Keratinocyte (primary cell): ENCODE data around the gene LACTBL1. TPM values are rescaled to one million over a fixed set of nuclear protein-coding genes. Genes with fewer than 3 reads are reported as not detected.

ENCODE experiments used
- DNase-seq: peaks from one replicate; pipeline ENCODE4 v3.0.0-alpha.2; 2011; ENCODE audit warnings: low read depth, missing footprints, low spot score
- FAIRE-seq: peaks from 2 replicates; lab custom pipeline; 2011; peaks lifted over from hg19 to GRCh38; lab: Jason Lieb, UNC
- H2AFZ ChIP-seq: 2 replicates; pipeline ENCODE4 v1.6.0; 2012; ENCODE audit warnings: low read length, control low read depth, inconsistent platforms; ENCODE audit not compliant: control insufficient read depth
- H3K27ac ChIP-seq: 2 replicates; pipeline ENCODE4 v1.5.1; 2011; ENCODE audit warnings: low read length; ENCODE audit not compliant: control insufficient read depth, insufficient read depth
- H3K27me3 ChIP-seq: 3 replicates; pipeline ENCODE4 v1.6.0; 2011; ENCODE audit warnings: low read length; ENCODE audit not compliant: control insufficient read depth, insufficient read depth; ENCODE audit errors: extremely low read depth
- H3K36me3 ChIP-seq, 2 experiments: 2 replicates in 1 of 2; 3 replicates in 1 of 2; pipeline ENCODE4 v1.5.1; 2011; ENCODE audit warnings: low read length in 2 of 2, mild to moderate bottlenecking in 1 of 2; ENCODE audit not compliant: control insufficient read depth in 2 of 2, insufficient read depth in 2 of 2; ENCODE audit errors: extremely low read depth in 1 of 2
- H3K4me1 ChIP-seq: 3 replicates; pipeline ENCODE4 v1.5.1; 2011; ENCODE audit warnings: low read length; ENCODE audit not compliant: control insufficient read depth, insufficient read depth; ENCODE audit errors: extremely low read depth
- H3K4me2 ChIP-seq: 3 replicates; pipeline ENCODE4 v1.6.0; 2011; ENCODE audit warnings: low read depth, low read length; ENCODE audit not compliant: control insufficient read depth, insufficient read depth; ENCODE audit errors: extremely low read depth
- H3K4me3 ChIP-seq, 3 experiments: fragments of 200-600 bp in 1 of 3; sonication (generic) in 1 of 3; 2 replicates in 2 of 3; 3 replicates in 1 of 3; pipeline ENCODE4 v1.5.1; 2011 to 2016; ENCODE audit warnings: low read length in 3 of 3, mild to moderate bottlenecking in 3 of 3, control low read depth in 2 of 3, inconsistent platforms in 1 of 3, low read depth in 1 of 3, mixed read lengths in 1 of 3, mixed run types in 1 of 3, moderate library complexity in 1 of 3; ENCODE audit not compliant: control insufficient read depth in 2 of 3, insufficient read depth in 2 of 3; ENCODE audit errors: extremely low read depth in 1 of 3
- H3K79me2 ChIP-seq: 2 replicates; pipeline ENCODE4 v1.6.0; 2012; ENCODE audit warnings: low read length; ENCODE audit not compliant: control insufficient read depth, insufficient read depth
- H3K9ac ChIP-seq: 3 replicates; pipeline ENCODE4 v1.6.0; 2011; ENCODE audit warnings: low read length; ENCODE audit not compliant: control insufficient read depth, insufficient read depth; ENCODE audit errors: extremely low read depth
- H3K9me1 ChIP-seq: 3 replicates; pipeline ENCODE4 v1.6.0; 2011; ENCODE audit warnings: low read length; ENCODE audit not compliant: control insufficient read depth, insufficient read depth; ENCODE audit errors: extremely low read depth
- H3K9me3 ChIP-seq: 2 replicates; pipeline ENCODE4 v1.5.1; 2012; ENCODE audit warnings: low read depth, low read length; ENCODE audit not compliant: control insufficient read depth
- H4K20me1 ChIP-seq: 3 replicates; pipeline ENCODE4 v1.6.0; 2011; ENCODE audit warnings: low read length; ENCODE audit not compliant: control insufficient read depth, insufficient read depth; ENCODE audit errors: extremely low read depth
- EZH2 ChIP-seq: IDR thresholded peaks from one replicate; pipeline ENCODE4 v1.6.1; 2012; ENCODE audit warnings: inconsistent platforms, mild to moderate bottlenecking, low read length, moderate library complexity
- dilution Hi-C: fragments of 300-500 bp; cut with MboI; formaldehyde crosslinking; loops from one replicate; pipeline ENCODE4 v1.7.0; 2020; ENCODE audit warnings: low sequenced_read_pairs; ENCODE audit not compliant: extremely low pct_ligation_motif_present
- polyA plus RNA-seq, 5 experiments: library from polyadenylated mRNA; depleted of rRNA in 3 of 5; stranded (reverse) in 3 of 5; stranded (forward) in 1 of 5; unstranded in 1 of 5; fragments of >200 nt; gene quantifications; 1 replicate in 1 of 5; 2 replicates in 3 of 5; 3 replicates in 1 of 5; pipeline versions ENCODE4 v1.2.1 to v1.2.3, GENCODE V29; 2011 to 2012; ENCODE audit warnings: missing spikeins in 2 of 5, low read depth in 1 of 5, low replicate concordance in 1 of 5
- TF ChIP-seq, protein P1 (sequence below), 3 experiments: IDR thresholded peaks in 1 of 3; conservative IDR thresholded peaks in 1 of 3; optimal IDR thresholded peaks in 1 of 3; 2 replicates in 2 of 3; 3 replicates in 1 of 3; pipeline versions ENCODE3 to v1.5.1; 2011; ENCODE audit warnings: low read length in 3 of 3, mild to moderate bottlenecking in 3 of 3, moderate library complexity in 2 of 3, control low read depth in 1 of 3, inconsistent platforms in 1 of 3; ENCODE audit not compliant: insufficient read depth in 2 of 3; ENCODE audit errors: extremely low read depth in 1 of 3

LACTBL1 gene
- polyA plus RNA-seq, 1 donor (not counting 4 experiments of a cell fraction or from before 2014, with no cell fraction given), result not detected

DNA sequence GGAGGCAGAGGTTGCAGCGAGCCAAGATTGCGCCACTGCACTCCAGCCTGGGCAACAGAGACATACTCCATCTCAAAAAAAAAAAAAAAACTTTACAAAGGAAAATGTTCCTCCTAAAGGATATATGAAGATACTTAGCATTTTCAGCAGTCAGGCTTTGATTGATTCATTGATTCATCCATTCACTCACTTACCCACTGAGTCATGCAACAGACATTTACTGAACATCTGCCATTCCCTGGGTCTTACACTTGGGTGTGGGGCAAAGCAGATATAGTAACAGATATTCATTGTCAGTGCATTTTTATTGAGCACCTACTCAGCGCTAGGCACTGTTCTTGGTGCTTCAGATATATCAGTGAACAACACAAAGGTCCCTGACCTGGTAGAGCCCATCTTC lies 5.6 kb upstream of the LACTBL1 start:
- Histone ChIP-seq H3K4me1 (peaks cover 21% of the 10 kb centered on the region), H3K4me2 (no peak overlapping the region), H3K9me1 (no peaks in the 10 kb centered on the region), H4K20me1 (no peaks in the 10 kb centered on the region), H3K27me3 (no peaks in the 10 kb centered on the region), H3K4me3 (no peak overlapping the region), H3K27ac (peak overlapping the region; percentile 36), H3K36me3 (no peaks in the 10 kb centered on the region), H3K9me3 (no peaks in the 10 kb centered on the region), H3K79me2 (no peaks in the 10 kb centered on the region), H3K9ac (no peak overlapping the region), H2AFZ (no peak overlapping the region)
- DNase-seq (peak; percentile 38), FAIRE-seq (peak; percentile 53)
- dilution Hi-C loops, result no loop called here
- TF ChIP-seq, protein P1, sequence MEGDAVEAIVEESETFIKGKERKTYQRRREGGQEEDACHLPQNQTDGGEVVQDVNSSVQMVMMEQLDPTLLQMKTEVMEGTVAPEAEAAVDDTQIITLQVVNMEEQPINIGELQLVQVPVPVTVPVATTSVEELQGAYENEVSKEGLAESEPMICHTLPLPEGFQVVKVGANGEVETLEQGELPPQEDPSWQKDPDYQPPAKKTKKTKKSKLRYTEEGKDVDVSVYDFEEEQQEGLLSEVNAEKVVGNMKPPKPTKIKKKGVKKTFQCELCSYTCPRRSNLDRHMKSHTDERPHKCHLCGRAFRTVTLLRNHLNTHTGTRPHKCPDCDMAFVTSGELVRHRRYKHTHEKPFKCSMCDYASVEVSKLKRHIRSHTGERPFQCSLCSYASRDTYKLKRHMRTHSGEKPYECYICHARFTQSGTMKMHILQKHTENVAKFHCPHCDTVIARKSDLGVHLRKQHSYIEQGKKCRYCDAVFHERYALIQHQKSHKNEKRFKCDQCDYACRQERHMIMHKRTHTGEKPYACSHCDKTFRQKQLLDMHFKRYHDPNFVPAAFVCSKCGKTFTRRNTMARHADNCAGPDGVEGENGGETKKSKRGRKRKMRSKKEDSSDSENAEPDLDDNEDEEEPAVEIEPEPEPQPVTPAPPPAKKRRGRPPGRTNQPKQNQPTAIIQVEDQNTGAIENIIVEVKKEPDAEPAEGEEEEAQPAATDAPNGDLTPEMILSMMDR (optimal IDR thresholded peaks at IDR 0.05 in 1 of 3, IDR thresholded peaks at IDR 0.05 in 1 of 3, conservative IDR thresholded peaks at IDR 0.05 in 1 of 3; ENCODE audit: extremely low read depth in 1 of 3, insufficient read depth in 2 of 3, low read length in 3 of 3), result no peak
- TF ChIP-seq EZH2, result no peak

DNA sequence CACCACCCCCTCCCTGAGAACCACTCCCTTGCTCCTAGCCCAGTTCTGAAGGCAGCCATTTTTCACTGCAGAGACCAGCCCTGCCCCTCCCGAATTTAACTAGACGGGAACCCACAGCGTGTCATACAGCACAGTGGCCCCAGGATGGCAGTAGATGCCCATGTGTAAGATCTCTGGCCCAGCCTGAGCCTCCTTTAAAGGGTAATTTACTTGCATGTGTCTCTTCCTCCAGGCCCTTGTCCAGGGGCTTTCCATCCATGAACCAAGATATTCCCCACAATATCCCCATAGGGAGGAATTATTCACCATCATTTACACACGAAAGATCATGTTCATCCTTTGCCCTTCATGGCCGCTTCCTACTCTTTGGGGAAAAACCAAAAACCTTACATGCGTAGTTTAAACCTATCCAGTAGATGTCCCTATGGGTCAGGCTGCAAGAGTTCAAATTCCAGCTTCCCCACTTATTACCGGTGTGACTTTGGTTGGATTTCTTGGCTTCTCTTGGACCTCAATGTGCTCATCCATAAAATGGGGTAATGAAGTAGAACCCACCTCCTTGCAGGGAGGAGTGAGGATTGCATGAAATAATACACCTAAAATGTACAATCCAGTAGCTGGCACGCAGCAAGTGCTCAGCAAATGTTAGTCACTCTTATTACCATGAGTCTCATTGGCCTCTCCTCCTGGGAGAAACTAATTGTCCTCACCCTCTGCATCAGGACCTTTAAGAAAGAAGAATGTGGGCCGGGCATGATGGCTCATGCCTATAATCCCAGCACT lies 4.0 kb upstream of the LACTBL1 start:
- dilution Hi-C loops, result no loop called here
- Histone ChIP-seq H3K9me3 (no peaks in the 10 kb centered on the region), H3K36me3 (no peaks in the 10 kb centered on the region), H3K9ac (no peak overlapping the region), H3K27ac (peak overlapping the region; percentile 25), H3K4me3 (no peak overlapping the region), H3K9me1 (no peaks in the 10 kb centered on the region), H3K4me1 (peaks cover 21% of the 10 kb centered on the region), H3K27me3 (no peaks in the 10 kb centered on the region), H4K20me1 (no peaks in the 10 kb centered on the region), H3K79me2 (no peaks in the 10 kb centered on the region), H3K4me2 (peak overlapping the region; percentile 24), H2AFZ (peak overlapping the region; percentile 80)
- FAIRE-seq, result peak; percentile 89
- DNase-seq, result peak; percentile 30
- no peak for TF ChIP-seq EZH2
- TF ChIP-seq, protein P1 (optimal IDR thresholded peaks at IDR 0.05 in 1 of 3, IDR thresholded peaks at IDR 0.05 in 1 of 3, conservative IDR thresholded peaks at IDR 0.05 in 1 of 3; ENCODE audit: extremely low read depth in 1 of 3, insufficient read depth in 2 of 3, low read length in 3 of 3), result peak; percentile 90 to 99 (median 99)
